Fibroblast of skin of abdomen (primary cell): ENCODE data around the gene LMCD1.
A peak's percentile ranks its signal among the peaks of the same experiment; 100 is the strongest.

ENCODE experiments used
- DNase-seq: peaks from one replicate; pipeline ENCODE4 v3.0.0-alpha.2; 2013

LMCD1 gene

GRCh38 chr3:8595252-8595651 is 93.6 kb downstream of the LMCD1 start:
- no peak for DNase-seq

- DNase-seq, result no peak
Measured at GRCh38 chr3:8595695-8596115, 94.1 kb downstream of the LMCD1 start.

DNA sequence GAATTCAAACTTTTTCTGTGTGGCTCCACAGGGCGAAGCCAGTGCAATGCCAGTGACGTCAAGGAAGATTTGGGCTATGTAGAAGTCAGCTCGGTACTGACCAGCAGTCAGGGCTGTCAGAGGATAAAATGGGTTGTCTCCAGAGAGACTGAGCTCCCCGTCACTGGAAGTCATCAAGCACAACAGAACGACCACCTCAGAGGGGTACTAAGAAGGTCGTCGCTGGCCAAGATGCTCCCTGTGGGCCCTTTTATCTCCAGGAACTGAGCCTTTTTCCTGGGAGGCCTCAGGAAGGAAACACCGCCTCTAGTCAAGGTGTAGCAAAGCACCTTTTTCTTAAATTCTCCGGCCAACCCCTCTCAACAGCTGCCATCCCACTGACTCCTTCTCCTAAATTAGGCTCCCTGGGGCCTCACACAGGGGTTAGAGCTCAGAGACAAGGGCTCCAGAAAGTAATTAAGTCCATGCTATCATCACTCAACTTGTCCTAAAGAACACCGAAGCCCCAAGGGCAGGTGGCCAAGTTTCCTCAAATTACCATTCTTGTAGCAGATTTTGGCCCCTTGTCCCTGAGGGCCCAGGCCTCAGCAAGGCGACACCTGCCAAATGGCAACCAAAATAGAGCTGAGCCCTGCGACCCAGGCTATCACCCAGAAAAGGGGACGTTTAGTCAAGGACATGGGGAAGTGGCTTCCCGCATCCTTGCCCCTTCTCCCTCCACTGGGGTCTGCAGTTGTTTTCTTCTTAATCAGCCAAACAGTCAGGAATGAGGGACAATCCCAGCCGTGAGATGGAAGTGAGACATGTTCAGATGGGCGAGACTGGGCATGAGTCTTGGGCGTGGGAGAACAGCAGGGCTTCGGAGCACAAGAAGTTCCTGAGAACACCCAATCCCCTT is 94.9 kb downstream of the LMCD1 start:
- no peak for DNase-seq

DNA sequence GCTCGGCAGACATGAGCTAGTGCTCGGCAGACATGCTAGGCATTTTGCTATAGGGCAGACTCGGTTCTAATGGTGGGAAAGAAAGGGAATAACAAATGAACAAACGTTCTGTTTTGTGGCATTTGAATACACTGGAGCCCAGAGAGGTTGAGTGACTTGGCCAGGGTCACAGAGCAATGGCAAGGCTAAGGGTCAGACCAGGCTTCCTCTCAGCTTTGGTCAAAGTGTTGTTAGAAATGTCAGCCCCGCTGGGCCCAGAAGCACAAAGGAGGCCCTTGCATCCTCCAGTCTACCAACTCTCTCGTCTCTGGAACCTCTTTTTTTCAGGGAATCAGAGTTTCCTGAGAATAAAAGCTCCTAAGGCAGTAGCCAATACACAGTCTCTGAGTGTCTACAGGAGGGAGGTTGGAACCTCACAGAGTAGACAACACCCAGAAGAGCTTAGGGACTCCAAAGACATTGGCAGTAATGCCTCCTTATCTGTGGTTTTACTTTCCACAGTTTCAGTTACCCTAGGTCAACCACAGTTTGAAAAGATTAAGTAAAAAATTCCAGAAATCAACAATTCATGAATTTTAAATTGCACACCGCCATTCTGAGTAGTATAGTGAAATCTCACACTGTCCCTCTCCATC is 95.7 kb downstream of the LMCD1 start:
- DNase-seq, result no peak

DNA sequence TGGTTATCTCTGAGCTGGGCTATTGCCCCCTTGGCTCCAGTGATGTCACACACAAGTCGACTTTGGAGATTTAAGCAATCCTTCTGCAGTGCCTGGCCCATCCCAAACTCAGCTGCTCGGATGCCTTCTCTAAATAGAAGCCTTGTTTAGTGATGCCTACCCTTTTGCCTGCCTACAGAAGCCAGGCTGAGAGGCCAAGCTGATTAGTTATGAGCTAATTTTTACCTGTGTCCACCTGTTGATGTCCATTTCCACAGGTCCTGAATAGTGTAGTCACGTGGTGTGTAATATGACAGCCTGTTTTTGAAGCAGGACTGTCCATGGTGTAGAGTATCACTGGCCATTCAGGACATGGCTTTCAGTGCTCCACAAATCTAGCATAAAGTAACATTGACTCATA is 97.5 kb downstream of the LMCD1 start:
- no peak for DNase-seq

DNA sequence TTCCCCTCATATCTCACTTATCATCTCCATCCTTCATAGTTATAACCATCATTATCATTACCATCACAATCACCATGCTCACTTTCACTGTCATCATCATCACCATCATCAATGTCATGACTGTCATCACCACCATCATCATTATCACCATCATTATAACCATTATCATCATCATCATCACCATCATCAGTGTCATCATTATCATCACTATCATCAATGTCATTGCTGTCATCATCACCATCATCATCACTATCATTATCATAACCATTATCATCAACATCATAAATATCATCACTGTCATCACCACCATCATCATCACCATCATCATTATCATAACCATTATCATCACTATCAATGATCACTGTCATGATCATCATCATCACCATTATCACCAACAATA is 98.8 kb downstream of the LMCD1 start:
- no peak for DNase-seq

- DNase-seq, result no peak
Measured at GRCh38 chr3:8603115-8603710, 101.6 kb downstream of the LMCD1 start.

DNA sequence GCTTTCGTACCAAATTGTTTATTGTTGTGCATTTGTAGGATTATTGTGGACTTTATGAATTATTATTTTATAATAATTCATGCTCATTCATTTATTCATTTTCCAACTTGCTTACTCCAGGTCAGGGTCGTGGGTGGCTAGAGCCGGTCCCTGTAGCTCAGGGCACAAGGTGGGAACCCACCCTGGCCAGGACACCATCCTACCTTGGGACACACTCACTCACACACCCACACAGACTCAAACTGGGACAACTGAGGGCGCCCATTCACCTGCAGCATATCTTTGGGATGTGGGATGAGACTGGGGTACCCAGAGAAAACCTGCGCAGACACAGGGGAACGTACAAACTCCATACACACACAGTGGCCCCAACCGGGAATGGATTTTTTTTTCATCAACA is 102.4 kb downstream of the LMCD1 start:
- DNase-seq, result no peak

- DNase-seq, result no peak
Measured at GRCh38 chr3:8604988-8605387, 103.4 kb downstream of the LMCD1 start.

DNA sequence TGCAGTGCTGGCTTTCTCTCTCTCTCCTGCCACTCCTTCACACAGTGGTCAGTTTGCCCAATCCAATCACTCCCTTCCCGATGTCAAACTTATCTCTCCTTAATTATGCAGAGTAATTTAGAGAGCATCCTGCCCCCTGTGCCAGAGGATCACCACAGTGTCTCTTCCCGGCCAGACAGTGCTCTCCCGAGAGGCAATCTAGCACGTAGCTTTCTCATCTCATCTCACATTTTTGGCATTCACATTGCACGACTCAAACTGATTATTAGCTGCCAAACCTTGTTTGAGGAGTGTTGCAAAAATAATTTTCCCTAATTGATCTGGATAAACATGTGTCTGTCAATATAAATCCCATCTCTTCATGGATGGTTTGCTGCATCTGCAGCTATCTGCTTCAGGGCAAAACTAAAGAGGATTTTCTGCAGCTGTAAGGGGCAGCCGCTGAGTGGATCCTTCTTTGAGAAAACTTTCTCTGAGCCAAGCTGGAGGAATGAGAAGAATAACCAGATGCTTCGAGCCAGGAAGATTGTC is 105.1 kb downstream of the LMCD1 start:
- DNase-seq, result peak; percentile 42

- DNase-seq, result peak; percentile 75
Measured at GRCh38 chr3:8607234-8608040, 105.8 kb downstream of the LMCD1 start.

DNA sequence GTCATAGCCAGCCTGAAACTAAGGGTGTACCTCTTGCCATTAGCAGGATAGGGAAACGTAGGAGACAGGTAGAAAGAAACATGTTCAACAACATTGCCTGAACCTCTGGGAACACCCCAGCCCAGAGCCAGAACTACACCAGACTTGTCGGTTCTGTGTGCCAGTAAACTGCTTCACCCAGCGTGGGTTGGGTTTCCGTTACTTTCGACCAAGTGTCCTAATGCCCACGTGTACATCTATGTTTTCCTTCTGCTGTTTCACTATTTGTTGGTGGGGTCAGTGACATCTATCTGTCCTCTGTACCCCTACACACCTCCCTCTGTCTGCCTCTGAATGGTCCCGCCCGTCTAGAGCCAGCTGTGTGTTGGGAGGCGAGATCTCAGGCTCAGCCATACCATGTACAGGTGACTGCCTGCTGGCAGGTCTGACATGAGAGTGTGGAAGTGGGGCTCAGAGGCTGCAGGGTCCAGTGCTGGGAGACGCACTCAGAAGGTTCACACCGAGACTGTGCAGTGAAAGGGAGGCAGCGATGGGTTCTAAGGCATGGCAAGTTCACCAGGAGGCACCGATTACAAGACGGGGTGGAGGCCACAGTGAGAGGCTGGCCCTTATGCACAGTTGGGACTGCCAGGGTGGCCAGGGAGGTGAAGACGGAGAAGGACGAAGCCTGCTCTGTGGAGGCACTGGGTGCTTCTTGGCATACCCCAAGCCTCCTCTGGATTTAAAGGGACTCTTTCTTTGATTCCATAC is 106.6 kb downstream of the LMCD1 start:
- DNase-seq, result no peak

GRCh38 chr3:8608791-8609467 is 107.3 kb downstream of the LMCD1 start:
- no peak for DNase-seq

DNA sequence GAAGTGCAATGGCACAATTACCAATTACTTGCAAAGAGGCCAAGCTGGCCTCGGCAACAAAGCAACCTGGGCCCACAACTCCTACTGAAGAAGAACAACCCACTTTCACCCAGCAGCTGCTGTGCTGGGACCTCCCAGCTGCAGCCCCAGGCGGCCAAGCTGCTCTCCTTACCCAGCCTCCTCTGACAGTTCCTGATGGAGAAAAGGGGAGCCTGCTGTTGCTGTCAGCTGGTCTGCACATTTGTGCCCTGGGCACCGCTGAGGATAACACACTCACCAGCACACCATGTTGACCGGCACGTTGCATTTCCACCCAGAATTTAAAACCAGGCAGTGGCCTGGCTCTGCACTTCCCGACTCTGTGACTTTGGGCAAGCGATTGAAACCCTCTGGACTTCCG is 109.3 kb downstream of the LMCD1 start:
- DNase-seq, result no peak

GRCh38 chr3:8617921-8618320 is 116.3 kb downstream of the LMCD1 start:
- DNase-seq, result no peak

- DNase-seq, result no peak
Measured at GRCh38 chr3:8618950-8619349, 117.3 kb downstream of the LMCD1 start.

- peak; percentile 86 for DNase-seq
Measured at GRCh38 chr3:8619548-8619947, 117.9 kb downstream of the LMCD1 start.

DNA sequence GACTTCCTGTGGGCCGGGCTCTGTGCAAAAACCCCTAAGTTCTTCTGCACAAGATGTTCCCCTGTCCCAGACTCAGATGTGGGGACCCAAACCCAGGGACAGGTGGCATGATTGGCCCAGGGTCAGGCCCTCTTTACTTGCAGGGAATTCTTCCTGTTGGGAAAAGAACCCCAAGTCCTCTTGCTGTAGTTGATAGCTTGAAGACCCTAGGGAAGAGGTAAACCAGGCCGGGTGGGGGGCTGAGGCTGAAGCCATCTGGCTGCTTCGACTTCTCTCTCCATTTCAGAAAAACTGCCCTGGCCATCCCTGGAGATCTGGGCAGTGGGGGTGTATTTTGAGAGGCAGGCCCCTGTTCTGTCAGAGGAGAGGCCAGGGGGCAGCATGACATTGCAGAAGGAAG is 119.5 kb downstream of the LMCD1 start:
- DNase-seq, result no peak

DNA sequence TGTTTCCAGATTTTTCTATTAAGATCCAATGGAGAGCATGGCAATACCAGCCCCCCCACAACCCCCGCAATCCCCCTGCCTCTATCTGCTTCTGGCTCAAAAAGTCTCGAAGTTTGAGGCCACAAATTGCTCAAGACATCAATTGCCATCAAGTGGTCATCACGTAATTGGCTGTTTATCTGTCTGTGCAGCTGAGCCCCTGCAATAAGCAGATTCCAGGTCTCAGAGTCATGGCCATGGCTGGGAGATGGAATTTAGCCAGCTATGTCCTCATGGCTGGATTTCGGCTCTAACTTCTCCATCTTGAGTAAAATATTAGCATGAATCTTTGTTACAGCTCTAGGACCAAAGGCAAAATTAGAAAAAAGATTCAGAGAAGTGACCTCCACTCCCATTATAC is 120.2 kb downstream of the LMCD1 start:
- DNase-seq, result peak; percentile 92

DNA sequence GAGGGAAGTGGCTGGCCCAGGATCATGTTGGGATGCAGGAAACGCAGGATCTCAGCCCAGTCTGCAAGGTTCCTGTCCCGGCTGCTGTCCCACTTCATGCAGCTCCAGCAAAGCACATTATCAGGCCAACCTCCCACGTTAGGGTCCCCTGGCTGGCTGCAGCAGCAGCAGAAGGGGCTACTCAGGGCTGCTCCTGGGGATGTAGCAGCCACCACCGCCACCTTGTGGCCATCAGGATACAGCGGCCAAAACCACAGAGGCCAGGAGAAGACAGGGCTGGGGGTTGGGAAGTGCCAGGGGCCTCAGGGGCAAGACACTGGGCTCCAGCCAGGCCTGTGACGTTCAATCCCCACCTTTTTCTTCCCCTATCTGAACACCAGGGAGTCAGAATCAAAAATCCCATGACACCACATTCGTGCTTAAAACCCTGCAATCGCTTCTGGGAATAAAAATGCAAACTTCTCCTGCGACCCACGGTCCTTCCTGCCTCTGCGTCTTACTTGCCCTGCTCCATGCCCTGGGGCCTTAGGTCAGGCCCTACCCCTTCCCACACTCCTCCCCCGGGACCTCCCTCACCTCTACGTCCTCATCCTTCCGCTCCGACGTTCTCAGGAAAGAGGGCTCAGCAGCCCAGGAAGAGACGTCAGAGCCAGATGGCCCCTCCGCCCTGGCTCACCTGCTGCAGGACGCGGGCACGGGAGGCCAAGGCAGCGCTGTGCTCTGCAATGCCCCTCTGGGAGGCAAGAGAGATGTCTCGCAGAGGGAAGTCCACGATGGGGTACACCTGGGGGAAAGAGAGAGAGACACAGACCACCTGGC is 121.5 kb downstream of the LMCD1 start:
- peak; percentile 78 for DNase-seq
